Fibroblast of mammary gland (primary cell): ENCODE data around the gene FUT4.

Source experiments
- DNase-seq: peaks from one replicate; pipeline ENCODE4 v3.0.0-alpha.2; 2010; ENCODE audit warnings: low read depth
- H3K4me3 ChIP-seq: 2 replicates; pipeline ENCODE4 v1.5.1; 2011; ENCODE audit warnings: low read depth, mild to moderate bottlenecking, low read length, moderate library complexity; ENCODE audit not compliant: control insufficient read depth
- CTCF ChIP-seq: conservative IDR thresholded peaks from 2 replicates; pipeline ENCODE4 v1.5.1; 2011; ENCODE audit warnings: low read depth, low read length, inconsistent platforms; ENCODE audit not compliant: control insufficient read depth, insufficient read depth

FUT4 gene

GRCh38 chr11:94574193-94574961 is 30.7 kb downstream of the FUT4 start:
- TF ChIP-seq CTCF: no peak
- DNase-seq: peak; percentile 73
- peak overlapping the region; percentile 13 for H3K4me3 ChIP-seq

GRCh38 chr11:94576306-94576705 is 32.6 kb downstream of the FUT4 start:
- no peak for TF ChIP-seq CTCF
- DNase-seq: no peak
- H3K4me3 ChIP-seq: no peak overlapping the region

DNA sequence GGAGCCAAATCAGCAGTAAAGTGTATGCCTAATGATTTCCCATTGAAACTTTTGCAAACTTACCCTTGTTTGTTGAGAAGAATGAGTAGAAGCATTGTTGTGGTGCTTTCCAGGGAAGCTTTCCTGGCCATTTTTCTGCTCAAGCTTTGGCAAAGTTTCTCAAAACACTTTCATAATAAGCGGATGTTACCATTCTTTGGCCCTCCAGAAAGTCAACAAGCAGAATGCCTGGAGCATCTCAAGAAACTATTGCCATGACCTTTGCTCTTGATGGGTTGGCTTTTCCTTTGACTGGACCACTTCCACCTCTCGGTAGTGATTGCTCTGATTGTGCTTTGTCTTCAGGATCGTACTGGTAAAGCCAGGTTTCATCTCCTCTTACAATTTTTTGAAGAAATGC is 34.1 kb downstream of the FUT4 start:
- TF ChIP-seq CTCF: no peak
- DNase-seq: no peak
- no peak overlapping the region for H3K4me3 ChIP-seq

GRCh38 chr11:94581926-94582325 is 38.2 kb downstream of the FUT4 start:
- DNase-seq: no peak
- no peak for TF ChIP-seq CTCF
- H3K4me3 ChIP-seq: no peak overlapping the region

DNA sequence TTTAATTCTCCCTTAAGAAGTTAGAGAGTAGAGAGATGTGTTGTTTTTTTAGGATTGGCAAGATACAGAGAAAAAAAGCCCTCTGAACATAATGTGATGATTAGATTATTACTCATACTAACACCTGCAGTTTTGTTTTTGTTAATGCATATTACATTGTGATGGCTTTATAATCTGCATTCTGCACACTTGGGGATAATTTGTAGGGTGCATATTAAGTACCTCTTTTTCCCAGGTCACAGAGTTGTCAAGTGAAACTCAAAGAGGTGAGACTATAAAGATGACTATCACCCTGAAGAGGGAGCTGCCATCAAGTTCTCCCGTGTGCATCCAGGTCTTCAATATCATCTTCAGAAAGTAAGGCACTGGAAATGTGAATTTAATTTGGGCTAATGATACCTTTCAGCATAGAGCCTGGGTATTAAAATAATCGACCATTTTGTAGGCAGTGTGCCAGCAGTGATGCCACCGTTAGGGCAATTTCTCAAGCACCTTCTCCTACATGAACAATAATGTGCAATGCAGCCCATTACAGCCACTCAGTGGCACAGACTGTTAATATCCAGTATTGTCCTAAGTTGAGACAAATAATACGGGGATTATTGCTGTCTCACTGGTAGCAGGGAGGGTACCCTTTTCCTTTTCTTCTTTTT is 39.6 kb downstream of the FUT4 start:
- TF ChIP-seq CTCF: no peak
- no peak overlapping the region for H3K4me3 ChIP-seq
- DNase-seq: no peak

DNA sequence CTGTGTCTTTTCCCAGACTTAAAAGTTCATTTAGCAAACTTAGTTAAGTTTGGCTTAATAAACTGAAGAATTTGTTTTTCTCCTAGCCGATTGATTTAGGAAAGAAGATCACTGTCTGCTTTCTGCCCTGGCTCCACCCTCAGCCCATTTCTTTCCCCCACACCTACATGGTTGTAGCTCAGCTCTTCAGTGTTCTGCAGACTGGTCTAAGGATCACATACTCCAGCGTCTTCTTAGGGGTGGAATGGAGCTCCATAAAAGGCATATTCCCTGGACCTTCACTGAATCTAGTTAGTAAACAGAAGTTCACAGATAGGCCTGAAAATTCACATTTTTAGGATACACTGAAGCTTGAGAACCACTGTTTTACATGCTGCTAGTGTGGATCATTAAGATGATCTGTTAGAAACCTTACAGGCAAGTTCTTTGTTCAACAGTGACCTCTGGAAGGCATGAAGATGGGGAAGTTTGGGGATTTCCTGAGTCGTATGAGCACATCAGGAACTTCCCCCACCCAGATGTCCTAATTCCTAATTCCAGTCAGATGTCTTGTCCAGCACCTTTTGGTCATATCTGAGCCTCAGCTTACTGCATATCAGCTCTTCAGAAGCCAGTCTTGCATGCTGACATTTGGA is 40.3 kb downstream of the FUT4 start:
- DNase-seq: peak; percentile 42
- TF ChIP-seq CTCF: no peak
- no peak overlapping the region for H3K4me3 ChIP-seq
